ENCODE results near the gene ZMYND19.
A peak's percentile ranks its signal among the peaks of the same experiment; 100 is the strongest.
"Not testable (repeated sequence)": the region's sequence is repeated elsewhere in the genome, so short reads cannot be mapped to it uniquely, and the experiment has no call there.

ZMYND19 gene

GRCh38 chr9:137568445-137568844 lies 21.9 kb downstream of the ZMYND19 start:
- H3K4me2 ChIP-seq (ENCODE audit: low read length); H3K4me1 ChIP-seq (ENCODE audit: control insufficient read depth, insufficient read depth, low read length); H3K27me3 ChIP-seq (ENCODE audit: control insufficient read depth, insufficient read depth, low read length); H3K9me3 ChIP-seq (replicated peaks; ENCODE audit: low read length); H3K9ac ChIP-seq (ENCODE audit: low read depth, low read length); H3K4me3 ChIP-seq (ENCODE audit: low read length): not testable (repeated sequence)
- H3K36me3 ChIP-seq (ENCODE audit: insufficient read depth, low read length): peaks cover 35% of the 10 kb centered on the region

- peaks cover 23% of the 10 kb centered on the region for H3K36me3 ChIP-seq (ENCODE audit: insufficient read depth, low read length)
- H3K9me3 ChIP-seq (replicated peaks; ENCODE audit: low read length): no peaks in the 10 kb centered on the region
- H3K27me3 ChIP-seq (ENCODE audit: control insufficient read depth, insufficient read depth, low read length): no peaks in the 10 kb centered on the region
- no peaks in the 10 kb centered on the region for H3K4me1 ChIP-seq (ENCODE audit: control insufficient read depth, insufficient read depth, low read length)
- H3K4me3 ChIP-seq (ENCODE audit: low read length): no peak overlapping the region
- no peak overlapping the region for H3K9ac ChIP-seq (ENCODE audit: low read depth, low read length)
- H3K4me2 ChIP-seq (ENCODE audit: low read length): no peak overlapping the region
Observed at GRCh38 chr9:137564817-137565411, 25.4 kb downstream of the ZMYND19 start.

DNA sequence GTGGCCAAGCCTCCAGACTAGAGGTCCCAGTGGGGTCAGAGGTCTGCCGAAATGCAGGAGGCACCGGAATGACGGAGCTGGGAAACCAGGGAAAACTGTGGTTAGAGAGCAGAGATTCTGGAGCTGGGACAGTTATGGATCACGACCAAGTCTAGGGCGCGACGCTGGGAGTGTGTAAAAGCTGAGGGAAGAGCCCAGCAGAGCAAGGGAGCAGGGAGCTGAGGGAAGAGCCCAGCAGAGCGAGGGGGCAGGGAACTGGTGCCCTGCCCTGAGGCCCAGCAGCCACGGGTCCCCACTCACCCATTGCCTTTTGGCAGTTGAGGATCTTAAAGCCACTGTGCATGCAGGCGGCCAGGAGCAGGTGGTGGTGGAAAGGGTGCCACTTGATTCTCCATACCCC lies 26.2 kb downstream of the ZMYND19 start:
- Histone ChIP-seq H3K4me1 (ENCODE audit: control insufficient read depth, insufficient read depth, low read length) (no peaks in the 10 kb centered on the region), H3K36me3 (ENCODE audit: insufficient read depth, low read length) (peaks cover 23% of the 10 kb centered on the region), H3K4me3 (ENCODE audit: low read length) (no peak overlapping the region), H3K4me2 (ENCODE audit: low read length) (no peak overlapping the region), H3K27me3 (ENCODE audit: control insufficient read depth, insufficient read depth, low read length) (no peaks in the 10 kb centered on the region), H3K9ac (ENCODE audit: low read depth, low read length) (no peak overlapping the region), H3K9me3 (replicated peaks; ENCODE audit: low read length) (no peaks in the 10 kb centered on the region)

GRCh38 chr9:137558127-137558526 lies 32.2 kb downstream of the ZMYND19 start:
- H3K4me1 ChIP-seq (ENCODE audit: control insufficient read depth, insufficient read depth, low read length): no peaks in the 10 kb centered on the region
- H3K9me3 ChIP-seq (replicated peaks; ENCODE audit: low read length): no peaks in the 10 kb centered on the region
- H3K4me2 ChIP-seq (ENCODE audit: low read length): no peak overlapping the region
- H3K4me3 ChIP-seq (ENCODE audit: low read length): no peak overlapping the region
- no peaks in the 10 kb centered on the region for H3K27me3 ChIP-seq (ENCODE audit: control insufficient read depth, insufficient read depth, low read length)
- H3K36me3 ChIP-seq (ENCODE audit: insufficient read depth, low read length): peaks cover 31% of the 10 kb centered on the region
- H3K9ac ChIP-seq (ENCODE audit: low read depth, low read length): no peak overlapping the region

DNA sequence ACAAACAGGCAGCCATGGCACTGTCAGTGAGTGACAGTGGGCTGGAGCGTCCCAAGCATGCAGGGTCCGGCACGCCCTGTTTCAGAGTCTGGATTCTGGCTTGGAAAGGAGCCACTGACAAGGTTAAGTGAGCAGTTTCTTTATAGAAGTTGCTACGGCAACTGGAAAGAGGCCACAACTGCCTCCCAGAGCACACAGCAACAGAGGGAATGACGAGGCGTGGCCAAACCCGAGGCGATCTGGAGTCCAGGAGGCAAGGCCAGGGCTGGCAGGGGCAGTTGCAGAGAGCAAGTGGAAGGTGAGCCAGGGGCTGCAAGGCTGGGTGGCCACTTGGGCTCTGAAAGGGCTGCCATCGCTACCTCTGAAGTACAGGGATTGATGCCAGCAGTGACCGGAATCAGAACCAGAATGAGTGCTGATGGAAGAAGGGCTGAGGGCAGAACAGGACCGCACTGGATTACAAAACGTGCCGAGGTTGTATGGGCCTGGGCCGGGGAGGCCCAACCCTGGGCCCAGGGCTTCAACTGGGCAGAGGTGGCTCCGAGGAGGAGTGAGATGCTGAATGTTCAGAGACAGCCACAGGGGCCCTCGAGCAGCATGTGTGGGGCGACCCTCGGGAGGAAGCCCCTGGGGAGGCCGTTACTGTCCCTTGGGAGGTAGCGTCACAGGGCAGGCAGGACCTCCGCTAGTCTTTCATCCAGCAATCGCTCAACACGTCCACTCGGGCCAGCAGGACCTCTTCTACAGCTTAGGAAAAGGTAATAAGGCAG lies 34.1 kb downstream of the ZMYND19 start:
- H3K9me3 ChIP-seq (replicated peaks; ENCODE audit: low read length): no peaks in the 10 kb centered on the region
- peaks cover 32% of the 10 kb centered on the region for H3K36me3 ChIP-seq (ENCODE audit: insufficient read depth, low read length)
- no peak overlapping the region for H3K9ac ChIP-seq (ENCODE audit: low read depth, low read length)
- no peak overlapping the region for H3K4me2 ChIP-seq (ENCODE audit: low read length)
- peaks cover 7% of the 10 kb centered on the region for H3K4me1 ChIP-seq (ENCODE audit: control insufficient read depth, insufficient read depth, low read length)
- H3K27me3 ChIP-seq (ENCODE audit: control insufficient read depth, insufficient read depth, low read length): no peaks in the 10 kb centered on the region
- no peak overlapping the region for H3K4me3 ChIP-seq (ENCODE audit: low read length)

DNA sequence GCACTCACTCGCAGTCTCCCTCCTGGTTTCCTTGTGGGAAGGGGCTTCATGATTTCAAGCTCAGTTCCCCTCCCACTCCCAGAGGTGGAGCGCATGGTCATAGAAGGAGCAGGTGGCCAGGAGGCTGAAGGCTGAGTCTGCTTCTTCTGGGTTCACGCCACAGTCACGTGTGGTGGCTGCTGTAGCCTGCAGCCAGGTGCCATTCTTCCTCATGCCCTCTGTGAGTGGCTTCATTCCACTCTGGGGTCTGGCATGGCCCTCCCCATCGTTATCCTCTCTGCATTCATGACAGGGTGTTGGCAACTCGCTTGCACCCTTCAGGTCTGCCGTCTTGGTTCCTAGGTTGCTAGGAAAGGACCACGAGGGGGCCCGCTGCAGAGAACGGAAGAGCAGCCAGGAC lies 35.1 kb downstream of the ZMYND19 start:
- no peak overlapping the region for H3K9ac ChIP-seq (ENCODE audit: low read depth, low read length)
- peaks cover 9% of the 10 kb centered on the region for H3K4me1 ChIP-seq (ENCODE audit: control insufficient read depth, insufficient read depth, low read length)
- H3K9me3 ChIP-seq (replicated peaks; ENCODE audit: low read length): no peaks in the 10 kb centered on the region
- H3K4me3 ChIP-seq (ENCODE audit: low read length): no peak overlapping the region
- no peaks in the 10 kb centered on the region for H3K27me3 ChIP-seq (ENCODE audit: control insufficient read depth, insufficient read depth, low read length)
- H3K4me2 ChIP-seq (ENCODE audit: low read length): no peak overlapping the region
- H3K36me3 ChIP-seq (ENCODE audit: insufficient read depth, low read length): peaks cover 32% of the 10 kb centered on the region

DNA sequence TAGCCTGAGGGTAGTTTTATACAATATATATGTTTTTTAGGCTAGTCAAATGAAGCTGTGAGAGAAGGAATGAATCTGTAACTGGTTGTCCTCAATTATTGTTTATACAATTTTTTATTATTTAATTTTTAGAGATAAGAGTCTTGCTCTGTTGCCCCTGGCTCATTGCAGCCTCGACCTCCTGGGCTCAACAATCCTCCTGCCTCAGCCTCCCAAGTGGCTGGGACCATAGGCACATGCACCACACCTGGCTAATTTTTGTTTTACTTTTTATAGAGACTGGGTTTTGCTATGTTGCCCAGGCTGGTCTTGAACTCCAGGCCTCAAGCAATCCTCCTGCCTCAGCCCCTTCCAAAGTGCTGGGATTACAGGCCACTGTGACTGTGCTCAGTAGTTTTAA lies 36.0 kb downstream of the ZMYND19 start:
- Histone ChIP-seq H3K9ac (ENCODE audit: low read depth, low read length) (no peak overlapping the region), H3K4me1 (ENCODE audit: control insufficient read depth, insufficient read depth, low read length) (peaks cover 15% of the 10 kb centered on the region), H3K9me3 (replicated peaks; ENCODE audit: low read length) (no peaks in the 10 kb centered on the region), H3K4me2 (ENCODE audit: low read length) (no peak overlapping the region), H3K27me3 (ENCODE audit: control insufficient read depth, insufficient read depth, low read length) (no peaks in the 10 kb centered on the region), H3K36me3 (ENCODE audit: insufficient read depth, low read length) (peaks cover 32% of the 10 kb centered on the region), H3K4me3 (ENCODE audit: low read length) (no peak overlapping the region)

DNA sequence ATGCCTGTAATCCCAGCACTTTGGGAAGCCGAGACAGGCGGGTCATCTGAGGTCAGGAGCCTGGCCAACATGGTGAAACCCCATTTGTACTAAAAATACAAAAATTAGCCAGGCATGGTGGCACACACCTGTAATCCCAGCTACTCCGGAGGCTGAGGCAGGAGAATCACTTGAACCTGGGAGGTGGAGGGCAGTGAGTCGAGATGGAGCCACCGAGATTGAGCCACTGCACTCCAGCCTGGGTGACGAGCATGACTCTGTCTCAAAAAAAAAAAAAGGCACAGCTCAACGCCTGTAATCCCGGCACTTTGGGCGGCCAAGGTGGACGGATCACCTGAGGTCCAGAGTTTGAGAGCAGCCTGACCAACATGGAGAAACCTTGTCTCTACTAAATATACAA lies 36.7 kb downstream of the ZMYND19 start:
- H3K9ac ChIP-seq (ENCODE audit: low read depth, low read length); H3K4me2 ChIP-seq (ENCODE audit: low read length); H3K27me3 ChIP-seq (ENCODE audit: control insufficient read depth, insufficient read depth, low read length); H3K4me3 ChIP-seq (ENCODE audit: low read length); H3K9me3 ChIP-seq (replicated peaks; ENCODE audit: low read length): not testable (repeated sequence)
- Histone ChIP-seq H3K36me3 (ENCODE audit: insufficient read depth, low read length) (peaks cover 32% of the 10 kb centered on the region), H3K4me1 (ENCODE audit: control insufficient read depth, insufficient read depth, low read length) (peaks cover 15% of the 10 kb centered on the region)

DNA sequence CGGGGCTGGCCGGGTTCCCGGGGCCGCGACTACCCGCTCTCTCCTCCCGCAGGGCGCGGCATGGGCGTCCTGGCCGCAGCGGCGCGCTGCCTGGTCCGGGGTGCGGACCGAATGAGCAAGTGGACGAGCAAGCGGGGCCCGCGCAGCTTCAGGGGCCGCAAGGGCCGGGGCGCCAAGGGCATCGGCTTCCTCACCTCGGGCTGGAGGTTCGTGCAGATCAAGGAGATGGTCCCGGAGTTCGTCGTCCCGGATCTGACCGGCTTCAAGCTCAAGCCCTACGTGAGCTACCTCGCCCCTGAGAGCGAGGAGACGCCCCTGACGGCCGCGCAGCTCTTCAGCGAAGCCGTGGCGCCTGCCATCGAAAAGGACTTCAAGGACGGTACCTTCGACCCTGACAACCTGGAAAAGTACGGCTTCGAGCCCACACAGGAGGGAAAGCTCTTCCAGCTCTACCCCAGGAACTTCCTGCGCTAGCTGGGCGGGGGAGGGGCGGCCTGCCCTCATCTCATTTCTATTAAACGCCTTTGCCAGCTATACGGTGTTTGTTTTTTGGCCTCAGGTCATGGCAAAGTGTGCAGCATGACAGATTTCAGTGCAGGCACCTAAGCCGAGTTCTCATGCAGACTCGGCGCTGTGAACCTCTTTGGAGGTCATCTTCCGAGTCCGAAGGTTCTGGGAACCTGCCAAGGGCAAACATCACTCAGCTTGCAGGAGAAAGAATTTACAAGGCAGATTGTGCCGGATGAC lies 38.1 kb downstream of the ZMYND19 start:
- peak overlapping the region; percentile 96 for H3K4me3 ChIP-seq (ENCODE audit: low read length)
- no peaks in the 10 kb centered on the region for H3K27me3 ChIP-seq (ENCODE audit: control insufficient read depth, insufficient read depth, low read length)
- H3K4me1 ChIP-seq (ENCODE audit: control insufficient read depth, insufficient read depth, low read length): peaks cover 15% of the 10 kb centered on the region
- H3K36me3 ChIP-seq (ENCODE audit: insufficient read depth, low read length): peaks cover 28% of the 10 kb centered on the region
- H3K4me2 ChIP-seq (ENCODE audit: low read length): peak overlapping the region; percentile 97
- H3K9me3 ChIP-seq (replicated peaks; ENCODE audit: low read length): no peaks in the 10 kb centered on the region
- peak overlapping the region; percentile 87 for H3K9ac ChIP-seq (ENCODE audit: low read depth, low read length)

- Histone ChIP-seq H3K4me2 (ENCODE audit: low read length) (peak within 1 kb of the TSS; percentile 97), H3K4me1 (ENCODE audit: control insufficient read depth, insufficient read depth, low read length) (peaks cover 15% of the 10 kb centered on the region), H3K27me3 (ENCODE audit: control insufficient read depth, insufficient read depth, low read length) (no peaks in the 10 kb centered on the region)
Observed at GRCh38 chr9:137551264-137552021, 38.9 kb downstream of the ZMYND19 start, which contains the start of gene MRPL41. TSS of gene MRPL41 (plus strand) at chr9:137551879. CDS start at chr9:137552082, 203 bp downstream.

GRCh38 chr9:137550958-137551263 lies 39.4 kb downstream of the ZMYND19 start:
- peaks cover 17% of the 10 kb centered on the region for H3K36me3 ChIP-seq (ENCODE audit: insufficient read depth, low read length)
- peak overlapping the region; percentile 96 for H3K4me2 ChIP-seq (ENCODE audit: low read length)
- not testable (repeated sequence) for H3K9me3 ChIP-seq (replicated peaks; ENCODE audit: low read length); H3K27me3 ChIP-seq (ENCODE audit: control insufficient read depth, insufficient read depth, low read length)
- H3K9ac ChIP-seq (ENCODE audit: low read depth, low read length): peak overlapping the region; percentile 75
- H3K4me3 ChIP-seq (ENCODE audit: low read length): peak overlapping the region; percentile 80
- H3K4me1 ChIP-seq (ENCODE audit: control insufficient read depth, insufficient read depth, low read length): peaks cover 15% of the 10 kb centered on the region

More at GRCh38 chr9:137551264-137552021, 38.9 kb downstream of the ZMYND19 start, which contains the start of gene MRPL41:
- H3K4me3 ChIP-seq (ENCODE audit: low read length): peak within 1 kb of the TSS; percentile 96
- no peaks in the 10 kb centered on the region for H3K9me3 ChIP-seq (replicated peaks; ENCODE audit: low read length)
- H3K9ac ChIP-seq (ENCODE audit: low read depth, low read length): peak within 1 kb of the TSS; percentile 87
- peaks cover 23% of the 10 kb centered on the region for H3K36me3 ChIP-seq (ENCODE audit: insufficient read depth, low read length)
